ENCODE results near the gene P2RY6. TPM values are rescaled to one million over a fixed set of nuclear protein-coding genes. Genes with fewer than 3 reads are reported as not detected.

The P2RY6 gene
- polyA plus RNA-seq, 1 donor (not counting 4 experiments of a cell fraction or from before 2014, with no cell fraction given) = 0.04 TPM

DNA sequence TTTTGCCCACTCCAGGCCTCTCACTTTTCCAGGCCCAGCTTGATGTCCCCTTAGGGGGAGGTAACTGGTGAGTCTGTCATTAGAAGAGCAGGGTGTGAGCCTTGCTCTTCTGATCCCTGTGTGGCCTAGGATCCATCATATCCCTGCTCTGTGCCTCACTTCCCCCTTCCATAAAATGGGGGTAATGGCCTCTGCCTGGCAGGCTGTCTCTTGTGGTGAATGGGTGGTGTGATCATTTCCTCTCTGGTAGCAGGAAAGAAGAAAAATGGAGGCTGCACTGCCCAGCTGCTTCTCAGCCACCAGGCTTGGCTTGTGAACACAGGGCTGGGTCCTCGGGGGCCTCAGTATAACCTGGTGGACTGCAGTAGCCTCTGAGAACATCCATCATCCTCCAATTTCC lies 41.5 kb downstream of the P2RY6 start:
- FAIRE-seq (no peak), DNase-seq (ENCODE audit: low read depth, low spot score) (no peak)
- Histone ChIP-seq H3K79me2 (ENCODE audit: control insufficient read depth, insufficient read depth, low read length) (peaks cover 5% of the 10 kb centered on the region), H3K27me3 (ENCODE audit: control insufficient read depth, extremely low read depth, insufficient read depth, low read length) (no peaks in the 10 kb centered on the region), H3K27ac (ENCODE audit: control insufficient read depth, insufficient read depth, low read length) (no peak overlapping the region), H3K36me3 (ENCODE audit: control insufficient read depth in 2 of 2, extremely low read depth in 1 of 2, insufficient read depth in 2 of 2, low read length in 2 of 2) (peaks cover 0 to 3% of the 10 kb centered on the region in 2 experiments), H4K20me1 (ENCODE audit: control insufficient read depth, extremely low read depth, insufficient read depth, low read length) (no peaks in the 10 kb centered on the region), H3K9me1 (ENCODE audit: control insufficient read depth, extremely low read depth, insufficient read depth, low read length) (no peaks in the 10 kb centered on the region), H3K4me3 (ENCODE audit: control insufficient read depth in 2 of 3, extremely low read depth in 1 of 3, insufficient read depth in 2 of 3, low read depth in 1 of 3, low read length in 3 of 3) (no peak overlapping the region), H3K4me1 (ENCODE audit: control insufficient read depth, extremely low read depth, insufficient read depth, low read length) (peaks cover 8% of the 10 kb centered on the region), H3K9me3 (ENCODE audit: control insufficient read depth, low read depth, low read length) (no peaks in the 10 kb centered on the region), H3K9ac (ENCODE audit: control insufficient read depth, extremely low read depth, insufficient read depth, low read length) (no peak overlapping the region), H3K4me2 (ENCODE audit: control insufficient read depth, extremely low read depth, insufficient read depth, low read depth, low read length) (no peak overlapping the region), H2AFZ (ENCODE audit: control insufficient read depth, low read length) (no peak overlapping the region)
- dilution Hi-C loops (cut with MboI; ENCODE audit: extremely low pct_ligation_motif_present, low sequenced_read_pairs) = no loop called here
- TF ChIP-seq, protein P1, sequence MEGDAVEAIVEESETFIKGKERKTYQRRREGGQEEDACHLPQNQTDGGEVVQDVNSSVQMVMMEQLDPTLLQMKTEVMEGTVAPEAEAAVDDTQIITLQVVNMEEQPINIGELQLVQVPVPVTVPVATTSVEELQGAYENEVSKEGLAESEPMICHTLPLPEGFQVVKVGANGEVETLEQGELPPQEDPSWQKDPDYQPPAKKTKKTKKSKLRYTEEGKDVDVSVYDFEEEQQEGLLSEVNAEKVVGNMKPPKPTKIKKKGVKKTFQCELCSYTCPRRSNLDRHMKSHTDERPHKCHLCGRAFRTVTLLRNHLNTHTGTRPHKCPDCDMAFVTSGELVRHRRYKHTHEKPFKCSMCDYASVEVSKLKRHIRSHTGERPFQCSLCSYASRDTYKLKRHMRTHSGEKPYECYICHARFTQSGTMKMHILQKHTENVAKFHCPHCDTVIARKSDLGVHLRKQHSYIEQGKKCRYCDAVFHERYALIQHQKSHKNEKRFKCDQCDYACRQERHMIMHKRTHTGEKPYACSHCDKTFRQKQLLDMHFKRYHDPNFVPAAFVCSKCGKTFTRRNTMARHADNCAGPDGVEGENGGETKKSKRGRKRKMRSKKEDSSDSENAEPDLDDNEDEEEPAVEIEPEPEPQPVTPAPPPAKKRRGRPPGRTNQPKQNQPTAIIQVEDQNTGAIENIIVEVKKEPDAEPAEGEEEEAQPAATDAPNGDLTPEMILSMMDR (optimal IDR thresholded peaks at IDR 0.05 in 1 of 3, IDR thresholded peaks at IDR 0.05 in 1 of 3, conservative IDR thresholded peaks at IDR 0.05 in 1 of 3; ENCODE audit: extremely low read depth in 1 of 3, insufficient read depth in 2 of 3, low read length in 3 of 3) = no peak
- TF ChIP-seq EZH2 (IDR thresholded peaks at IDR 0.05; ENCODE audit: low read length) = no peak

GRCh38 chr11:73314117-73314961 lies 42.2 kb downstream of the P2RY6 start:
- Histone ChIP-seq H3K4me2 (ENCODE audit: control insufficient read depth, extremely low read depth, insufficient read depth, low read depth, low read length) (no peak overlapping the region), H4K20me1 (ENCODE audit: control insufficient read depth, extremely low read depth, insufficient read depth, low read length) (no peaks in the 10 kb centered on the region), H3K36me3 (ENCODE audit: control insufficient read depth in 2 of 2, extremely low read depth in 1 of 2, insufficient read depth in 2 of 2, low read length in 2 of 2) (peaks cover 0 to 3% of the 10 kb centered on the region in 2 experiments), H3K9me3 (ENCODE audit: control insufficient read depth, low read depth, low read length) (no peaks in the 10 kb centered on the region), H3K27ac (ENCODE audit: control insufficient read depth, insufficient read depth, low read length) (no peak overlapping the region), H3K4me3 (ENCODE audit: control insufficient read depth in 2 of 3, extremely low read depth in 1 of 3, insufficient read depth in 2 of 3, low read depth in 1 of 3, low read length in 3 of 3) (no peak overlapping the region), H2AFZ (ENCODE audit: control insufficient read depth, low read length) (no peak overlapping the region), H3K9me1 (ENCODE audit: control insufficient read depth, extremely low read depth, insufficient read depth, low read length) (no peaks in the 10 kb centered on the region), H3K4me1 (ENCODE audit: control insufficient read depth, extremely low read depth, insufficient read depth, low read length) (peaks cover 8% of the 10 kb centered on the region), H3K79me2 (ENCODE audit: control insufficient read depth, insufficient read depth, low read length) (peaks cover 5% of the 10 kb centered on the region), H3K9ac (ENCODE audit: control insufficient read depth, extremely low read depth, insufficient read depth, low read length) (no peak overlapping the region), H3K27me3 (ENCODE audit: control insufficient read depth, extremely low read depth, insufficient read depth, low read length) (no peaks in the 10 kb centered on the region)
- FAIRE-seq (no peak), DNase-seq (ENCODE audit: low read depth, low spot score) (no peak)
- TF ChIP-seq EZH2 (IDR thresholded peaks at IDR 0.05; ENCODE audit: low read length) = no peak
- TF ChIP-seq, protein P1 (optimal IDR thresholded peaks at IDR 0.05 in 1 of 3, IDR thresholded peaks at IDR 0.05 in 1 of 3, conservative IDR thresholded peaks at IDR 0.05 in 1 of 3; ENCODE audit: extremely low read depth in 1 of 3, insufficient read depth in 2 of 3, low read length in 3 of 3) = no peak
- dilution Hi-C loops (cut with MboI; ENCODE audit: extremely low pct_ligation_motif_present, low sequenced_read_pairs) = no loop called here

All from keratinocyte (primary cell).